Measurements from ENCODE around the gene SMIM35. TPM values are rescaled to one million over a fixed set of nuclear protein-coding genes. Genes with fewer than 3 reads are reported as not detected.
A peak's percentile ranks its signal among the peaks of the same experiment; 100 is the strongest.

The SMIM35 gene
- total RNA-seq, 1 experiment from 2014 or later: not detected

- no peak for TF ChIP-seq CTCF (conservative IDR thresholded peaks at IDR 0.05)
- Histone ChIP-seq H2BK15ac (ENCODE audit: low read depth, low read length) (no peak within 1 kb of the TSS), H2BK20ac (ENCODE audit: low read depth, low read length, poor library complexity, severe bottlenecking) (no peak within 1 kb of the TSS), H3K4ac (ENCODE audit: low read depth, low read length) (no peak within 1 kb of the TSS), H3K56ac (ENCODE audit: insufficient read length, low read depth, low read length) (no peak within 1 kb of the TSS), H3T11ph (ENCODE audit: low read length) (no peak within 1 kb of the TSS), H2BK5ac (ENCODE audit: insufficient read length, low read length) (no peak within 1 kb of the TSS), H3K14ac (ENCODE audit: insufficient read depth, low read length) (peak within 1 kb of the TSS; percentile 77), H3K4me2 (ENCODE audit: insufficient read depth, insufficient read length, low read length) (peak within 1 kb of the TSS; percentile 72), H3K79me2 (ENCODE audit: insufficient read depth, low read length) (no peaks in the 10 kb centered on the region), H3K27me3 (ENCODE audit: insufficient read depth, low read length) (peaks cover 14% of the 10 kb centered on the region; the same call in 1 of the 2 replicates), H3K9ac (ENCODE audit: extremely low read depth, insufficient read length, low read length) (peak within 1 kb of the TSS; percentile 18), H3K4me1 (ENCODE audit: insufficient read depth, low read length) (no peaks in the 10 kb centered on the region), H3K23ac (ENCODE audit: insufficient read length, low read depth, low read length) (no peak within 1 kb of the TSS), H3K79me1 (ENCODE audit: insufficient read depth, low read depth, low read length, poor library complexity, severe bottlenecking) (no peaks in the 10 kb centered on the region), H3K9me3 (ENCODE audit: control insufficient read depth, low read depth, low read length) (peaks cover 4% of the 10 kb centered on the region), H4K8ac (replicated peaks; ENCODE audit: insufficient read length, low read depth, low read length) (no peak within 1 kb of the TSS), H4K91ac (ENCODE audit: insufficient read length, low read depth, low read length) (no peak within 1 kb of the TSS), H3K27ac (ENCODE audit: insufficient read length, low read depth, low read length) (no peak within 1 kb of the TSS), H4K20me1 (ENCODE audit: control insufficient read depth, insufficient read depth, insufficient read length) (no peaks in the 10 kb centered on the region), H4K5ac (ENCODE audit: insufficient read length, low read depth, low read length) (no peak within 1 kb of the TSS), H2AFZ (ENCODE audit: low read length) (no peak within 1 kb of the TSS), H2AK5ac (ENCODE audit: insufficient read length, low read length) (no peak within 1 kb of the TSS), H3K18ac (ENCODE audit: insufficient read length, low read depth, low read length) (peak within 1 kb of the TSS; percentile 76), H3K23me2 (ENCODE audit: insufficient read length, low read depth, low read length, poor library complexity, severe bottlenecking) (peaks cover 3% of the 10 kb centered on the region), H2BK12ac (ENCODE audit: insufficient read length, low read depth, low read length) (no peak within 1 kb of the TSS), H2BK120ac (ENCODE audit: low read depth, low read length, poor library complexity, severe bottlenecking) (no peak within 1 kb of the TSS)
- H3K4me3 Mint-ChIP-seq: peak within 1 kb of the TSS; percentile 75 to 84
- H3K4me1 Mint-ChIP-seq: peaks cover 6 to 13% of the 10 kb centered on the region in 2 experiments
- peaks cover 0 to 4% of the 10 kb centered on the region in 2 experiments; a peak in 1 of 5 replicates for H3K9me3 Mint-ChIP-seq
- peaks cover 70% of the 10 kb centered on the region for H3K27me3 Mint-ChIP-seq (ENCODE audit: low read depth)
- no peaks in the 10 kb centered on the region; a peak in 2 of 7 replicates for H3K36me3 Mint-ChIP-seq (ENCODE audit: insufficient read depth in 1 of 3, low read depth in 3 of 3)
- WGBS (ENCODE audit: extremely low coverage, insufficient read length, low lambda C conversion rate): no CpG with 5 or more reads among the region's 71 CpGs
- DNase-seq: peak; percentile 92
- H3K27ac Mint-ChIP-seq: peak within 1 kb of the TSS in 1 of 3 experiments; percentile 75; a peak in 2 of 7 replicates
These were observed 100.5 kb downstream of the SMIM35 start, which contains the start of gene IL10RA for GRCh38 chr11:117985953-117986887. Gene IL10RA (plus strand): TSS chr11:117986394. CDS start chr11:117986468, 74 bp downstream.

Measured in H9 (cell line).